GM19463 (cell line): ENCODE data around the gene NCF1.
"Not testable (repeated sequence)": the region's sequence is repeated elsewhere in the genome, so short reads cannot be mapped to it uniquely, and the experiment has no call there.

Source experiments
- ATAC-seq: cut with Tn5 transposase; IDR thresholded peaks from one replicate; pipeline ENCODE4 v1.9.1; 2021; ENCODE audit warnings: mild to moderate bottlenecking, moderate library complexity; ENCODE audit not compliant: unreplicated experiment

NCF1 gene

GRCh38 chr7:74773760-74774750 lies at the start of gene NCF1:
Gene NCF1, plus strand, starts transcription at chr7:74774011. Its CDS starts 21 bp downstream, at chr7:74774032.
- ATAC-seq: peak; percentile 85

GRCh38 chr7:74725840-74726239 lies 48.0 kb upstream of the NCF1 start:
- ATAC-seq: no peak

GRCh38 chr7:74726309-74727101 lies 47.3 kb upstream of the NCF1 start:
- ATAC-seq: no peak

- ATAC-seq: not testable (repeated sequence)
These were observed 45.1 kb upstream of the NCF1 start for GRCh38 chr7:74728686-74729085.

- not testable (repeated sequence) for ATAC-seq
These were observed 43.6 kb upstream of the NCF1 start for GRCh38 chr7:74730186-74730585.

- not testable (repeated sequence) for ATAC-seq
These were observed 33.7 kb upstream of the NCF1 start for GRCh38 chr7:74739974-74740703.

GRCh38 chr7:74743936-74744557 lies 29.8 kb upstream of the NCF1 start:
- not testable (repeated sequence) for ATAC-seq

- not testable (repeated sequence) for ATAC-seq
These were observed 19.8 kb upstream of the NCF1 start for GRCh38 chr7:74753921-74754482.

- not testable (repeated sequence) for ATAC-seq
These were observed 17.1 kb upstream of the NCF1 start for GRCh38 chr7:74756673-74757072.

GRCh38 chr7:74758268-74758667 lies 15.5 kb upstream of the NCF1 start:
- ATAC-seq: not testable (repeated sequence)

- ATAC-seq: not testable (repeated sequence)
These were observed 14.8 kb upstream of the NCF1 start for GRCh38 chr7:74758982-74759381.

- ATAC-seq: not testable (repeated sequence)
These were observed 8.4 kb upstream of the NCF1 start for GRCh38 chr7:74765205-74765918.

- ATAC-seq: peak; percentile 44
These were observed 7.3 kb upstream of the NCF1 start for GRCh38 chr7:74766509-74766908.

GRCh38 chr7:74766991-74767390 lies 6.8 kb upstream of the NCF1 start:
- not testable (repeated sequence) for ATAC-seq

- ATAC-seq: not testable (repeated sequence)
These were observed 3.7 kb upstream of the NCF1 start for GRCh38 chr7:74770062-74770461.

- ATAC-seq: not testable (repeated sequence)
These were observed 1.7 kb upstream of the NCF1 start for GRCh38 chr7:74772093-74772492.

GRCh38 chr7:74775111-74775510 lies 1.3 kb downstream of the NCF1 start:
- ATAC-seq: not testable (repeated sequence)

GRCh38 chr7:74779053-74779452 lies 5.2 kb downstream of the NCF1 start:
- not testable (repeated sequence) for ATAC-seq

GRCh38 chr7:74781746-74782145 lies 7.9 kb downstream of the NCF1 start:
- not testable (repeated sequence) for ATAC-seq
